Transverse colon (tissue), 4 donors: ENCODE measurements around the gene XRN1. TPM values are rescaled to one million over a fixed set of nuclear protein-coding genes. Genes with fewer than 3 reads are reported as not detected.

Experiments used
- DNase-seq: peaks from one replicate; pipeline ENCODE4 v3.0.0-alpha.2; 2019
- H3K27ac ChIP-seq, 4 donors: fragments of 200-600 bp; sonication (generic); 2 replicates each; pipeline ENCODE4 v1.5.1; 2016 to 2018; ENCODE audit warnings: inconsistent platforms in 4 of 4
- H3K27me3 ChIP-seq: fragments of 200-600 bp; sonication (generic); 2 replicates; pipeline ENCODE4 v1.5.1; 2017; ENCODE audit warnings: inconsistent platforms
- H3K36me3 ChIP-seq, 4 donors: fragments of 200-600 bp; sonication (generic); 2 replicates each; pipeline ENCODE4 v1.5.1; 2017 to 2019; ENCODE audit warnings: inconsistent platforms in 4 of 4
- H3K4me1 ChIP-seq, 4 donors: fragments of 200-600 bp; sonication (generic); 2 replicates each; pipeline ENCODE4 v1.5.1; 2017 to 2020; ENCODE audit warnings: inconsistent platforms in 4 of 4
- H3K4me3 ChIP-seq, 4 donors: fragments of 200-600 bp; sonication (generic); 1 replicate in 1 of 4; 2 replicates in 3 of 4; pipeline versions ENCODE4 v1.5.1 to v1.6.1; 2017 to 2019; ENCODE audit warnings: inconsistent platforms in 4 of 4
- H3K9me3 ChIP-seq, 2 donors: fragments of 200-600 bp; sonication (generic); 2 replicates each; pipeline ENCODE4 v1.5.1; 2017 to 2019; ENCODE audit warnings: inconsistent platforms in 2 of 2
- CTCF ChIP-seq, 5 experiments: fragments of 200-600 bp in 3 of 5; fragments of 450-650 bp in 2 of 5; sonication (generic) in 3 of 5; IDR thresholded peaks; 1 replicate in 2 of 5; 2 replicates in 3 of 5; pipeline ENCODE4 v1.5.1; 2016 to 2017; ENCODE audit warnings: antibody characterized with exemption in 5 of 5, inconsistent platforms in 3 of 5, mild to moderate bottlenecking in 2 of 5, moderate library complexity in 1 of 5
- EP300 ChIP-seq: sonication (generic); formaldehyde crosslinking; IDR thresholded peaks from one replicate; pipeline ENCODE4 v1.6.1; 2017; ENCODE audit warnings: antibody characterized with exemption, low read depth
- POLR2A ChIP-seq: fragments of 450-650 bp; IDR thresholded peaks from one replicate; pipeline ENCODE4 v1.6.1; 2016; ENCODE audit warnings: antibody characterized with exemption, mild to moderate bottlenecking, moderate library complexity
- POLR2AphosphoS5 ChIP-seq, 3 donors: sonication (generic); formaldehyde crosslinking; IDR thresholded peaks; one replicate each; pipeline ENCODE4 v1.6.1; 2016; ENCODE audit warnings: antibody characterized with exemption in 3 of 3
- WGBS, 2 donors: methylation state at CpG; one replicate each; pipeline ENCODE4 v1.1.5; 2018; ENCODE audit warnings: low coverage in 1 of 2; 5-methylcytosine and 5-hydroxymethylcytosine counted together
- in situ Hi-C, 4 donors: fragments of 200-750 bp; cut with MboI; loops; one replicate each; pipeline versions ENCODE4 v1.15.0 to v1.15.1; 2017; ENCODE audit warnings: low sequenced_read_pairs in 3 of 4, low pct_ligation_motif_present in 1 of 4, low pct_unique_long_range_greater_than_20kb in 1 of 4
- intact Hi-C: fragments of 100-400 bp; cut with DNase I; formaldehyde crosslinking; loops from one replicate; pipeline ENCODE4 v1.15.1; 2023; ENCODE audit warnings: low total_unique reads
- total RNA-seq, 4 donors: library from RNA; depleted of rRNA; stranded (reverse); fragments of >200 nt; gene quantifications; one replicate each; pipeline ENCODE4 v1.1.0, GENCODE V29; 2016

XRN1 gene
- total RNA-seq = 10 to 100 TPM; 13.5 to 93.0 (median 52.1) TPM

- intact Hi-C loops = no loop called here
- DNase-seq = peak; percentile 97
- H3K4me3 ChIP-seq = peak within 1 kb of the TSS; percentile 69 to 99 (median 80)
- in situ Hi-C loops = no loop called here
- 8 to 19% methylated on average over 11 to 35 of the region's 52 CpGs for WGBS, 2 donors
- H3K27ac ChIP-seq = peak within 1 kb of the TSS; percentile 93 to 99 (median 96)
- TF ChIP-seq POLR2AphosphoS5 (IDR thresholded peaks at IDR 0.05) (peak; percentile 65 to 85 (median 78)), POLR2A (peak; percentile 85), EP300 (no peak)
- H3K36me3 ChIP-seq = no peaks in the 10 kb centered on the region
- no peaks in the 10 kb centered on the region for H3K9me3 ChIP-seq
- no peaks in the 10 kb centered on the region for H3K27me3 ChIP-seq
- H3K4me1 ChIP-seq = peaks cover 3 to 40% (median 17%) of the 10 kb centered on the region in 4 donors
Measured at GRCh38 chr3:142447852-142448823, at the start of gene XRN1. TSS of gene XRN1 (minus strand) at chr3:142448037. CDS start at chr3:142447944, 93 bp downstream.

- WGBS, 2 donors = 98 to 100% methylated on average over 3 of the region's 3 CpGs
- Histone ChIP-seq H3K4me3 (no peak overlapping the region), H3K4me1 (no peaks in the 10 kb centered on the region), H3K36me3 (peaks cover 0 to 40% (median 17%) of the 10 kb centered on the region in 4 donors), H3K9me3 (no peaks in the 10 kb centered on the region), H3K27ac (no peak overlapping the region), H3K27me3 (no peaks in the 10 kb centered on the region)
- DNase-seq = no peak
- intact Hi-C loops (no loop called here), in situ Hi-C loops (no loop called here)
- TF ChIP-seq CTCF (IDR thresholded peaks at IDR 0.05) (no peak), POLR2AphosphoS5 (IDR thresholded peaks at IDR 0.05) (no peak), POLR2A (no peak), EP300 (no peak)
Measured at GRCh38 chr3:142495103-142495502, 47.3 kb upstream of the XRN1 start.

GRCh38 chr3:142492184-142492583 lies 44.3 kb upstream of the XRN1 start:
- 98 to 100% methylated on average over 1 to 2 of the region's 2 CpGs for WGBS, 2 donors
- no peaks in the 10 kb centered on the region for H3K4me1 ChIP-seq
- no peaks in the 10 kb centered on the region for H3K9me3 ChIP-seq
- DNase-seq = no peak
- H3K4me3 ChIP-seq = no peak overlapping the region
- H3K27ac ChIP-seq = no peak overlapping the region
- H3K36me3 ChIP-seq = peaks cover 0 to 34% (median 14%) of the 10 kb centered on the region in 4 donors
- H3K27me3 ChIP-seq = no peaks in the 10 kb centered on the region
- in situ Hi-C loops (no loop called here), intact Hi-C loops (no loop called here)
- TF ChIP-seq POLR2A (no peak), POLR2AphosphoS5 (IDR thresholded peaks at IDR 0.05) (no peak)

GRCh38 chr3:142489572-142490323 lies 41.9 kb upstream of the XRN1 start:
- peaks cover 0 to 36% (median 13%) of the 10 kb centered on the region in 4 donors for H3K36me3 ChIP-seq
- H3K27ac ChIP-seq = no peak overlapping the region
- no peak for TF ChIP-seq POLR2A
- TF ChIP-seq CTCF (IDR thresholded peaks at IDR 0.05) = no peak
- TF ChIP-seq EP300 = no peak
- TF ChIP-seq POLR2AphosphoS5 (IDR thresholded peaks at IDR 0.05) = no peak
- no peaks in the 10 kb centered on the region for H3K27me3 ChIP-seq
- no peak for DNase-seq
- no peaks in the 10 kb centered on the region for H3K9me3 ChIP-seq
- intact Hi-C loops (no loop called here), in situ Hi-C loops (no loop called here)
- WGBS, 2 donors = 96 to 97% methylated on average over 4 to 5 of the region's 5 CpGs
- no peaks in the 10 kb centered on the region for H3K4me1 ChIP-seq
- no peak overlapping the region for H3K4me3 ChIP-seq
